Measurements from ENCODE around the gene NLGN4X.

The NLGN4X gene

DNA sequence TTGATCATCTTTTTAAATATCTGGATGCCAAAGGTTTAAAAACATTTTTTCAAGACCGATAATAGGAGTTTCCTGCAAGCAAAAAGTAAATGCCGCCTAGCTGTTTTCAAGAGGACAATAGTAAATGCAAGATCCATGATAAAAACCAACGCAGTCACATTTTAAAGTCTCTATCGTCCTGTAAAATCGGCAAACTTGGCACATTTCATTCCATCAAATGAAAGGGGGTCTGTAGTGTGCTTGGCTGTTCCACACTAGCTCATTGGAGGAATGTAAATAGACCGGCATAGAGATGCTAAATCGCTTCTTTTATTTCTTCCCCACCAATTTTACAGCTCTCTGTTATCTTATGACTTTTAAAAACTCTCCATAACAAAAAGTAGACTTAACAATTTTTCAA, 202.2 kb downstream of the NLGN4X start:
- no peaks in the 10 kb centered on the region for H3K4me1 ChIP-seq
- H3K27ac ChIP-seq, result no peak overlapping the region
- DNase-seq, result no peak
- TF ChIP-seq, protein P1, sequence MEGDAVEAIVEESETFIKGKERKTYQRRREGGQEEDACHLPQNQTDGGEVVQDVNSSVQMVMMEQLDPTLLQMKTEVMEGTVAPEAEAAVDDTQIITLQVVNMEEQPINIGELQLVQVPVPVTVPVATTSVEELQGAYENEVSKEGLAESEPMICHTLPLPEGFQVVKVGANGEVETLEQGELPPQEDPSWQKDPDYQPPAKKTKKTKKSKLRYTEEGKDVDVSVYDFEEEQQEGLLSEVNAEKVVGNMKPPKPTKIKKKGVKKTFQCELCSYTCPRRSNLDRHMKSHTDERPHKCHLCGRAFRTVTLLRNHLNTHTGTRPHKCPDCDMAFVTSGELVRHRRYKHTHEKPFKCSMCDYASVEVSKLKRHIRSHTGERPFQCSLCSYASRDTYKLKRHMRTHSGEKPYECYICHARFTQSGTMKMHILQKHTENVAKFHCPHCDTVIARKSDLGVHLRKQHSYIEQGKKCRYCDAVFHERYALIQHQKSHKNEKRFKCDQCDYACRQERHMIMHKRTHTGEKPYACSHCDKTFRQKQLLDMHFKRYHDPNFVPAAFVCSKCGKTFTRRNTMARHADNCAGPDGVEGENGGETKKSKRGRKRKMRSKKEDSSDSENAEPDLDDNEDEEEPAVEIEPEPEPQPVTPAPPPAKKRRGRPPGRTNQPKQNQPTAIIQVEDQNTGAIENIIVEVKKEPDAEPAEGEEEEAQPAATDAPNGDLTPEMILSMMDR (IDR thresholded peaks at IDR 0.05), result no peak
- no peak overlapping the region for H3K4me3 ChIP-seq
- H3K36me3 ChIP-seq, result no peaks in the 10 kb centered on the region
- no peaks in the 10 kb centered on the region for H3K9me3 ChIP-seq
- no peaks in the 10 kb centered on the region for H3K27me3 ChIP-seq
- intact Hi-C loops (cut with DNase I; ENCODE audit: low total_unique reads), result no loop called here

DNA sequence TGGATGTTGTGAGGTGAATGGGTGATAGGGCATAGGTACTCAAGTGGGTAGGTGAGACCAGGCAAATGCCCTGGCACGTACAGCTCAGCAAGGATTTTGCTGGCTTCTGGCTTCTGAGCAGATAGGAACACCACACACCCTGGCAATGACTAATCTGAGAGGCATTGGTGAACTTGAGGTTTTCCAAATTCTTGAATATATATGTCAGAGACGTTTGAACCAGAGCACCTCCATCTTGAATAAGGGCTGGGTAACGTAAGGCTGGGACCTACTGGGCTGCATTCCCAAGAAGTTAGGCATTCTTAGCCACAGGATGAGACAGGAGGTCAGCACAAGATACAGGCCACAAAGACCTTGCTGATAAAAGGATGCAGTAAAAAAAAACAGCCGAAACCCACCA, 204.5 kb downstream of the NLGN4X start:
- TF ChIP-seq, protein P1 (IDR thresholded peaks at IDR 0.05), result no peak
- no peaks in the 10 kb centered on the region for H3K27me3 ChIP-seq
- no peak for DNase-seq
- no peak overlapping the region for H3K4me3 ChIP-seq
- H3K36me3 ChIP-seq, result no peaks in the 10 kb centered on the region
- intact Hi-C loops (cut with DNase I; ENCODE audit: low total_unique reads), result no loop called here
- H3K27ac ChIP-seq, result no peak overlapping the region
- no peaks in the 10 kb centered on the region for H3K4me1 ChIP-seq
- no peaks in the 10 kb centered on the region for H3K9me3 ChIP-seq

DNA sequence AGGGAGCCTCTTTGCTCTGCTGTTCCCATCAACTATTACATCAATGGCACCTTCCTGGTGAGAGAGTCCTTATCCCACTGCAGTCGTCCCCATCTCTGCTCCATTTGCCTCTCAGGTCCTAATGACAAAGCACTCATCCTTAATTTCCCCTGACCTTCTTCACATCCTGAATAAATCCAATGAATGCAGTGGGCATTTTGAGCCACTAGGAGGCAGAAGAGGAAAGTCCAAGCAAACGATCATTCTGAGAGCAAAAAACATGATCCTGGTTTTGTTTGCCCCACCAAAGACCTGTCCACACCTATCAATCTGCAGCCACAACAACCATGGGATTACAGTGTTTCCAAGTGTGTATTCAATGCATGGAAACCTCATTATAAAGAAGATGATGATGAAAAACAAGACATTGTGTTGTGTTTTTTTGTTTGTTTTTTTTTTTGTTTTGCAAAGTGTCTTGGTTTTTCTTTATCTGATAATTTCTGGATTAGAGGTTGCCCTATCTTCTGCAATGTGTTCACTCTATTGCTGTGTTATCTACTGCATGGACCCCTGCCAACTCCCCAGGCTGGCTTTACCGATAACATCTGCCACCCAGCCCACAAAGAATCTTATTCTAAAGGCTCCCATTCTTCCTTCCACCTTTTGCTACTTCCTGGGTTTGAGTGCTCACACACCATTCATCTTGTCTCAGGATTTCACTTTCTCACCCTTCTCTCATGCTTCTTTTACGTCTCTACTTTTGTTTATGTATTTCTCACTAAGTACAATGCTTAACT, 207.2 kb downstream of the NLGN4X start:
- intact Hi-C loops (cut with DNase I; ENCODE audit: low total_unique reads), result no loop called here
- Histone ChIP-seq H3K27me3 (no peaks in the 10 kb centered on the region), H3K36me3 (no peaks in the 10 kb centered on the region), H3K9me3 (no peaks in the 10 kb centered on the region), H3K4me1 (no peaks in the 10 kb centered on the region), H3K4me3 (no peak overlapping the region), H3K27ac (no peak overlapping the region)
- TF ChIP-seq, protein P1 (IDR thresholded peaks at IDR 0.05), result peak; percentile 19 to 22
- DNase-seq, result no peak

DNA sequence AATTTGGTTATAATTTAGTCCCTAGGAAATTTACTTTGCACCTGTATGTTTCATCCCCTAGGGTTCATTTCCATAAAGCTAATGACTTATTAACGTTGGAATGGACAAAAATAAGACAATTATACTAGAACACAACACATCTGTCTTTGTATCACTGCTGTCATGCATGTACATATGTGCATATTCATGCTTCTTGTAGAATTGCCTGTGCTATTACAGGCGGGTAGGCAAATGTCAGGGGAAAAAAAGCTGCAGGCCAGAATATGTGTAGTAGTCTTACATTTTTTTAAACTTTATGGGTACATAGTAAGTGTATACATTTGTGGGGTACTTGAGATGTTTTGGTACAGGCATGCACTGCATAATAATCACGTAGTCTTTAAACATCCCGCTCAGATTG, 209.6 kb downstream of the NLGN4X start:
- Histone ChIP-seq H3K4me1 (no peaks in the 10 kb centered on the region), H3K36me3 (no peaks in the 10 kb centered on the region), H3K27me3 (no peaks in the 10 kb centered on the region), H3K27ac (no peak overlapping the region), H3K9me3 (no peaks in the 10 kb centered on the region), H3K4me3 (no peak overlapping the region)
- DNase-seq, result no peak
- intact Hi-C loops (cut with DNase I; ENCODE audit: low total_unique reads), result no loop called here
- TF ChIP-seq, protein P1 (IDR thresholded peaks at IDR 0.05), result no peak

DNA sequence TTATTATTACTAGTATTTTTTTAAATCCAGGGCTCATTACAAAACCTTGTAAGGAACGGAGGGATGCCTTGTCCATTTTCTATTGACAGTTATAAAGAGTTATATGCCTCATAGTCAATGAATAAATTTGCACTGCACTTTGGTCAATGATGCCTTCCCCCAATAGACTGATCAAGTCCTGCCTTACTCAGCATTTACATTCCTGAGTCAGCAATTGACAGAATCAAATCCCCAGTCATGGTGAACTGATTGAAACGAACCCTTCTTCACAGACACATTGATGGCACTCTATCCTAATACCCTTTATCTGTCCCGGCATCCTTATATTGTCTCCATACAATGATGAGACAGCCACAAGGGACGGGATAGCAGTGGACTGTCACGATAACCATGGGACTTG, 213.2 kb downstream of the NLGN4X start:
- intact Hi-C loops (cut with DNase I; ENCODE audit: low total_unique reads), result no loop called here
- TF ChIP-seq, protein P1 (IDR thresholded peaks at IDR 0.05), result no peak
- Histone ChIP-seq H3K27ac (no peak overlapping the region), H3K4me1 (no peaks in the 10 kb centered on the region), H3K36me3 (no peaks in the 10 kb centered on the region), H3K27me3 (no peaks in the 10 kb centered on the region), H3K4me3 (no peak overlapping the region), H3K9me3 (no peaks in the 10 kb centered on the region)
- no peak for DNase-seq

All from tibial artery (tissue), 4 donors.